GM13976 (cell line): Measurements from ENCODE around the gene WDHD1.
"Not testable (repeated sequence)": the region's sequence is repeated elsewhere in the genome, so short reads cannot be mapped to it uniquely, and the experiment has no call there.

ENCODE experiments used
- DNase-seq: peaks from one replicate; pipeline ENCODE4 v3.0.0; 2012; ENCODE audit warnings: low spot score
- CTCF ChIP-seq: IDR thresholded peaks from 2 replicates; pipeline ENCODE4 v1.5.1; 2012; ENCODE audit warnings: borderline replicate concordance, mild to moderate bottlenecking; ENCODE audit not compliant: insufficient read depth; ENCODE audit errors: extremely low read depth, missing control alignments, control extremely low read depth
- in situ Hi-C: fragments of 300-500 bp; cut with MboI; formaldehyde crosslinking; loops from one replicate; pipeline ENCODE4 v1.12.0; 2022; ENCODE audit warnings: low sequenced_read_pairs, mixed read lengths, inconsistent platforms; ENCODE audit not compliant: unreplicated experiment

WDHD1 gene

GRCh38 chr14:55048900-55049436 is 22.1 kb upstream of the WDHD1 start:
- TF ChIP-seq CTCF = no peak
- in situ Hi-C loops = no loop called here
- no peak for DNase-seq

- TF ChIP-seq CTCF = no peak
- DNase-seq = no peak
- in situ Hi-C loops = no loop called here
Measured at GRCh38 chr14:55047301-55048053, 20.6 kb upstream of the WDHD1 start.

GRCh38 chr14:55045087-55045486 is 18.2 kb upstream of the WDHD1 start:
- DNase-seq = peak; percentile 31
- in situ Hi-C loops = no loop called here
- TF ChIP-seq CTCF = no peak

GRCh38 chr14:55043528-55043927 is 16.6 kb upstream of the WDHD1 start:
- no peak for TF ChIP-seq CTCF
- no peak for DNase-seq
- in situ Hi-C loops = no loop called here

- no peak for TF ChIP-seq CTCF
- DNase-seq = no peak
- in situ Hi-C loops = no loop called here
Measured at GRCh38 chr14:55038708-55039107, 11.8 kb upstream of the WDHD1 start.

- DNase-seq, in situ Hi-C loops: not testable (repeated sequence)
Measured at GRCh38 chr14:55037995-55038394, 11.1 kb upstream of the WDHD1 start.

- in situ Hi-C loops = no loop called here
- no peak for TF ChIP-seq CTCF
- DNase-seq = no peak
Measured at GRCh38 chr14:55031190-55031589, 4.3 kb upstream of the WDHD1 start.
